Endodermal cell (in vitro differentiated cells): ENCODE data around the gene CLDN16. TPM values are rescaled to one million over a fixed set of nuclear protein-coding genes. Genes with fewer than 3 reads are reported as not detected.

Experiments used
- DNase-seq: peaks from one replicate; pipeline ENCODE4 v3.0.0-alpha.2; 2017
- H3K27ac ChIP-seq: 2 replicates; pipeline ENCODE4 v1.5.1; 2013; ENCODE audit warnings: mild to moderate bottlenecking, low read depth, low read length, moderate library complexity
- H3K27me3 ChIP-seq: 2 replicates; pipeline ENCODE4 v1.6.1; 2013; ENCODE audit warnings: mild to moderate bottlenecking, low read length, moderate library complexity; ENCODE audit not compliant: insufficient read depth, control insufficient read depth, poor library complexity, severe bottlenecking
- H3K36me3 ChIP-seq: 2 replicates; pipeline ENCODE4 v1.7.0; 2013; ENCODE audit warnings: mild to moderate bottlenecking, low read length, moderate library complexity; ENCODE audit not compliant: control insufficient read depth, insufficient read depth
- H3K4me1 ChIP-seq: one replicate; pipeline ENCODE4 v1.7.0; 2013; ENCODE audit warnings: low read length; ENCODE audit not compliant: control insufficient read depth, insufficient read depth
- H3K4me3 ChIP-seq: 2 replicates; pipeline ENCODE4 v1.5.1; 2013; ENCODE audit warnings: mild to moderate bottlenecking, low read length, moderate library complexity
- H3K9ac ChIP-seq: 2 replicates; pipeline ENCODE4 v1.6.1; 2013; ENCODE audit warnings: mild to moderate bottlenecking, low read length, moderate library complexity; ENCODE audit not compliant: poor library complexity, severe bottlenecking; ENCODE audit errors: extremely low read depth
- H3K9me3 ChIP-seq: 2 replicates; pipeline ENCODE4 v1.6.1; 2013; ENCODE audit warnings: mild to moderate bottlenecking, low read length, moderate library complexity; ENCODE audit not compliant: control insufficient read depth
- H3K27ac Mint-ChIP-seq: 2 replicates; pipeline ENCODE4 v1.8.0; 2020; ENCODE audit warnings: mixed read lengths
- H3K27me3 Mint-ChIP-seq: 2 replicates; pipeline ENCODE4 v1.8.0; 2021; ENCODE audit warnings: mild to moderate bottlenecking, mixed read lengths; ENCODE audit not compliant: insufficient read depth
- H3K36me3 Mint-ChIP-seq: 2 replicates; pipeline ENCODE4 v1.8.0; 2020; ENCODE audit warnings: low read depth, mixed read lengths
- H3K4me1 Mint-ChIP-seq: 2 replicates; pipeline ENCODE4 v1.8.0; 2020; ENCODE audit warnings: mixed read lengths
- H3K4me3 Mint-ChIP-seq: 2 replicates; pipeline ENCODE4 v1.8.0; 2020; ENCODE audit warnings: mild to moderate bottlenecking, moderate library complexity, mixed read lengths
- H3K9me3 Mint-ChIP-seq: 2 replicates; pipeline ENCODE4 v1.8.0; 2020; ENCODE audit warnings: mild to moderate bottlenecking, mixed read lengths
- CTCF ChIP-seq: fragments of 200-600 bp; sonication (generic); conservative IDR thresholded peaks from 2 replicates; pipeline ENCODE4 v1.5.0; 2021; ENCODE audit warnings: antibody characterized with exemption, mild to moderate bottlenecking
- WGBS, 2 experiments: methylation state at CpG; one replicate each; pipeline versions ENCODE4 v1.1.5 to v1.1.7; 2013; ENCODE audit warnings: missing lambda C conversion rate in 2 of 2, mixed read lengths in 1 of 2; ENCODE audit not compliant: insufficient coverage in 1 of 2, insufficient read length in 1 of 2; 5-methylcytosine and 5-hydroxymethylcytosine counted together
- total RNA-seq, 2 donors: library from RNA; stranded (reverse); fragmentation: NEBNext Ultra II Directional in 1 of 2; extraction: Animal tissue kit (Norgen Biotek cat#: 25700) in 1 of 2; gene quantifications; 2 replicates in 1 of 2; 3 replicates in 1 of 2; pipeline ENCODE4 v1.2.1, GENCODE V29; 2021

The CLDN16 gene
- total RNA-seq, 2 donors from 2014 or later = 0.40 to 1.1 TPM

- no peak for DNase-seq
- Histone ChIP-seq H3K9me3 (no peaks in the 10 kb centered on the region), H3K27me3 (no peaks in the 10 kb centered on the region), H3K4me1 (no peaks in the 10 kb centered on the region), H3K9ac (no peak overlapping the region), H3K4me3 (no peak overlapping the region), H3K27ac (no peak overlapping the region), H3K36me3 (no peaks in the 10 kb centered on the region)
- Mint-ChIP-seq H3K4me1 (peaks cover 4% of the 10 kb centered on the region), H3K4me3 (no peak overlapping the region), H3K9me3 (peaks cover 7% of the 10 kb centered on the region), H3K36me3 (no peaks in the 10 kb centered on the region), H3K27ac (no peak overlapping the region), H3K27me3 (no peaks in the 10 kb centered on the region)
- 91 to 94% methylated on average over 2 of the region's 2 CpGs for WGBS, 2 experiments
- TF ChIP-seq CTCF = no peak
These were observed 47.9 kb upstream of the CLDN16 start for GRCh38 chr3:190340071-190340470.

GRCh38 chr3:190345027-190345821, 42.7 kb upstream of the CLDN16 start:
- no peaks in the 10 kb centered on the region for H3K27me3 Mint-ChIP-seq
- no peak overlapping the region for H3K27ac ChIP-seq
- H3K27ac Mint-ChIP-seq = no peak overlapping the region
- H3K4me3 ChIP-seq = no peak overlapping the region
- H3K27me3 ChIP-seq = no peaks in the 10 kb centered on the region
- WGBS, 2 experiments = 69 to 86% methylated on average over 2 to 4 of the region's 4 CpGs
- no peak for DNase-seq
- no peak for TF ChIP-seq CTCF
- no peaks in the 10 kb centered on the region for H3K36me3 ChIP-seq
- H3K36me3 Mint-ChIP-seq = no peaks in the 10 kb centered on the region
- H3K4me1 Mint-ChIP-seq = peaks cover 8% of the 10 kb centered on the region
- no peak overlapping the region for H3K4me3 Mint-ChIP-seq
- no peak overlapping the region for H3K9ac ChIP-seq
- H3K9me3 Mint-ChIP-seq = peaks cover 3% of the 10 kb centered on the region
- H3K4me1 ChIP-seq = no peaks in the 10 kb centered on the region
- no peaks in the 10 kb centered on the region for H3K9me3 ChIP-seq

- H3K27ac Mint-ChIP-seq = no peak overlapping the region
- H3K4me3 Mint-ChIP-seq = no peak overlapping the region
- DNase-seq = no peak
- H3K9me3 Mint-ChIP-seq = no peaks in the 10 kb centered on the region
- H3K9ac ChIP-seq = no peak overlapping the region
- no peaks in the 10 kb centered on the region for H3K4me1 ChIP-seq
- H3K4me3 ChIP-seq = no peak overlapping the region
- H3K9me3 ChIP-seq = no peaks in the 10 kb centered on the region
- no peak for TF ChIP-seq CTCF
- 93 to 94% methylated on average over 4 of the region's 4 CpGs for WGBS, 2 experiments
- no peaks in the 10 kb centered on the region for H3K27me3 ChIP-seq
- no peak overlapping the region for H3K27ac ChIP-seq
- H3K36me3 Mint-ChIP-seq = no peaks in the 10 kb centered on the region
- peaks cover 11% of the 10 kb centered on the region for H3K4me1 Mint-ChIP-seq
- H3K36me3 ChIP-seq = no peaks in the 10 kb centered on the region
- no peaks in the 10 kb centered on the region for H3K27me3 Mint-ChIP-seq
These were observed 42.1 kb upstream of the CLDN16 start for GRCh38 chr3:190345878-190346277.
